ENCODE measurements around the gene EFCAB9.

- TF ChIP-seq CTCF (IDR thresholded peaks at IDR 0.05) (no peak), POLR2A (IDR thresholded peaks at IDR 0.05) (no peak)
Observed at GRCh38 chr5:172186114-172186695, 7.8 kb upstream of the EFCAB9 start.
